Neural cell (in vitro differentiated cells): ENCODE measurements around the gene PRIM1. TPM values are rescaled to one million over a fixed set of nuclear protein-coding genes. Genes with fewer than 3 reads are reported as not detected.

Source experiments
- H2AFZ ChIP-seq: fragments of 200-600, 300-800 bp; sonication (generic), shearing (Covaris generic); 2 replicates; pipeline ENCODE4 v1.6.0; 2014; ENCODE audit warnings: low read depth, mild to moderate bottlenecking, antibody characterized with exemption, low read length, moderate library complexity
- H3F3A ChIP-seq: fragments of 200-600 bp; shearing (Covaris generic); 2 replicates; pipeline ENCODE4 v1.6.1; 2016; ENCODE audit warnings: mild to moderate bottlenecking, moderate library complexity, mixed read lengths, antibody characterized with exemption, low read length; ENCODE audit not compliant: insufficient read depth, poor library complexity, severe bottlenecking
- H3K27ac ChIP-seq: fragments of 200-600, 300-800 bp; sonication (generic), shearing (Covaris generic); 2 replicates; pipeline ENCODE4 v1.5.1; 2014; ENCODE audit warnings: mild to moderate bottlenecking, low read length, moderate library complexity
- H3K27me3 ChIP-seq: fragments of 300-800, 200-600 bp; sonication (generic), shearing (Covaris generic); 2 replicates; pipeline ENCODE4 v1.6.0; 2014; ENCODE audit warnings: mild to moderate bottlenecking, low read depth, low read length, moderate library complexity; ENCODE audit not compliant: insufficient read depth
- H3K36me3 ChIP-seq: fragments of 300-800, 200-600 bp; sonication (generic), shearing (Covaris generic); 2 replicates; pipeline ENCODE4 v1.5.1; 2014; ENCODE audit warnings: mild to moderate bottlenecking, antibody characterized with exemption, low read length, moderate library complexity; ENCODE audit not compliant: insufficient read depth
- H3K4me2 ChIP-seq: fragments of 300-800, 200-600 bp; sonication (generic), shearing (Covaris generic); 2 replicates; pipeline ENCODE4 v1.6.0; 2014; ENCODE audit warnings: mild to moderate bottlenecking, low read length
- H3K4me3 ChIP-seq: fragments of 300-800, 200-600 bp; sonication (generic), shearing (Covaris generic); 2 replicates; pipeline ENCODE4 v1.5.1; 2014; ENCODE audit warnings: mild to moderate bottlenecking, low read length, moderate library complexity
- H3K79me2 ChIP-seq: fragments of 200-600 bp; shearing (Covaris generic); replicated peaks from 2 replicates; pipeline ENCODE4 v1.6.0; 2014; ENCODE audit warnings: mild to moderate bottlenecking, low read length, moderate library complexity; ENCODE audit not compliant: insufficient read depth
- H3K9ac ChIP-seq: fragments of 300-800, 200-600 bp; sonication (generic), shearing (Covaris generic); 2 replicates; pipeline ENCODE4 v1.6.1; 2016; ENCODE audit warnings: mild to moderate bottlenecking, low read length, mixed read lengths
- H3K9me2 ChIP-seq: fragments of 200-600 bp; shearing (Covaris generic); 2 replicates; pipeline ENCODE4 v1.6.1; 2016; ENCODE audit warnings: mild to moderate bottlenecking, low read length, mixed read lengths; ENCODE audit not compliant: insufficient read depth
- H3K9me3 ChIP-seq: fragments of 200-600, 300-800 bp; sonication (generic), shearing (Covaris generic); 2 replicates; pipeline ENCODE4 v1.6.1; 2016; ENCODE audit warnings: mild to moderate bottlenecking, mixed run types, low read length, moderate library complexity, mixed read lengths
- H4K20me1 ChIP-seq: fragments of 200-600 bp; shearing (Covaris generic); 2 replicates; pipeline ENCODE4 v1.6.1; 2016; ENCODE audit warnings: mild to moderate bottlenecking, mixed run types; ENCODE audit not compliant: insufficient read depth
- EP300 ChIP-seq: fragments of 450-650 bp; conservative IDR thresholded peaks from 2 replicates; pipeline ENCODE4 v1.6.1; 2014; ENCODE audit warnings: antibody characterized with exemption, mild to moderate bottlenecking, moderate library complexity; ENCODE audit not compliant: poor library complexity, severe bottlenecking
- EZH2 ChIP-seq: fragments of 200-600, 300-800 bp; shearing (Covaris generic), sonication (generic); IDR thresholded peaks from 2 replicates; pipeline ENCODE4 v1.6.1; 2014; ENCODE audit warnings: antibody characterized with exemption, low read length, borderline replicate concordance, mild to moderate bottlenecking; ENCODE audit not compliant: insufficient read depth, poor library complexity, severe bottlenecking
- MXI1 ChIP-seq: fragments of 450-650 bp; conservative IDR thresholded peaks from 2 replicates; pipeline ENCODE4 v1.6.1; 2014; ENCODE audit warnings: antibody characterized with exemption, mild to moderate bottlenecking; ENCODE audit not compliant: poor library complexity, severe bottlenecking
- POLR2AphosphoS5 ChIP-seq: IDR thresholded peaks from 2 replicates; pipeline ENCODE4 v1.6.1; 2012
- RAD21 ChIP-seq: fragments of 450-650 bp; conservative IDR thresholded peaks from 2 replicates; pipeline ENCODE4 v1.6.1; 2014; ENCODE audit warnings: antibody characterized with exemption, mild to moderate bottlenecking, moderate library complexity
- SMC3 ChIP-seq: fragments of 450-650 bp; conservative IDR thresholded peaks from 2 replicates; pipeline ENCODE4 v1.6.1; 2014; ENCODE audit warnings: antibody characterized with exemption, mild to moderate bottlenecking, moderate library complexity; ENCODE audit not compliant: poor library complexity
- TAF1 ChIP-seq: IDR thresholded peaks from 2 replicates; pipeline ENCODE4 v1.6.1; 2012; ENCODE audit warnings: low read depth
- polyA plus RNA-seq: library from polyadenylated mRNA; depleted of rRNA; stranded (reverse); fragments of >200 nt; gene quantifications from 2 replicates; pipeline ENCODE4 v1.2.3, GENCODE V29; 2014
- TF ChIP-seq, protein P1 (sequence below): IDR thresholded peaks from 2 replicates; pipeline ENCODE4 v1.6.1; 2012; ENCODE audit warnings: borderline replicate concordance
- TF ChIP-seq, protein P2 (sequence below): fragments of 450-650 bp; IDR thresholded peaks from 2 replicates; pipeline ENCODE4 v1.5.1; 2014; ENCODE audit warnings: antibody characterized with exemption, mild to moderate bottlenecking, moderate library complexity; ENCODE audit not compliant: poor library complexity, severe bottlenecking

The PRIM1 gene
- polyA plus RNA-seq, 1 donor from 2014 or later = 36.1 TPM

DNA sequence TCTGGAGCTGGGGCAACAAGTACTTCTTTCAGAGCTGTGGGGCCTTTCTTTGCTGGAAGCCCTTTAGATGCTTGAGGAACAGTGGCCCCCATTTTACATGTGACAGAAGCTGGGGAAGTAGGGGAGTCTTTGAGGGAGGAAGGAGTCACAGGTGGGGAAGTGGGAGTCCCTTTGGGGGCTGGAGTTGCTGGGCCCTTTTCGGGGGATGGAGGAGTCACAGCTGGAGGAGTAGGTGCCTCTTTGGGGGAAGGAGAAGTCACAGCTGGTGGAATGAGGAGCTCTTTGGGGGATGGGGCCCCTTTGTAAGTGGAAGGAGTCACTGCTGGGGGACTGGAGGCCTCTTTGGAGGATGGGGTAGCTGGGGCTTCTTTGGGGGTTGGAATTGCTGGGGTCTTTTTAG is 35.7 kb downstream of the PRIM1 start:
- no peak overlapping the region for H3K4me3 ChIP-seq
- peaks cover 26% of the 10 kb centered on the region for H3K79me2 ChIP-seq
- H3F3A ChIP-seq = no peaks in the 10 kb centered on the region
- TF ChIP-seq, protein P1, sequence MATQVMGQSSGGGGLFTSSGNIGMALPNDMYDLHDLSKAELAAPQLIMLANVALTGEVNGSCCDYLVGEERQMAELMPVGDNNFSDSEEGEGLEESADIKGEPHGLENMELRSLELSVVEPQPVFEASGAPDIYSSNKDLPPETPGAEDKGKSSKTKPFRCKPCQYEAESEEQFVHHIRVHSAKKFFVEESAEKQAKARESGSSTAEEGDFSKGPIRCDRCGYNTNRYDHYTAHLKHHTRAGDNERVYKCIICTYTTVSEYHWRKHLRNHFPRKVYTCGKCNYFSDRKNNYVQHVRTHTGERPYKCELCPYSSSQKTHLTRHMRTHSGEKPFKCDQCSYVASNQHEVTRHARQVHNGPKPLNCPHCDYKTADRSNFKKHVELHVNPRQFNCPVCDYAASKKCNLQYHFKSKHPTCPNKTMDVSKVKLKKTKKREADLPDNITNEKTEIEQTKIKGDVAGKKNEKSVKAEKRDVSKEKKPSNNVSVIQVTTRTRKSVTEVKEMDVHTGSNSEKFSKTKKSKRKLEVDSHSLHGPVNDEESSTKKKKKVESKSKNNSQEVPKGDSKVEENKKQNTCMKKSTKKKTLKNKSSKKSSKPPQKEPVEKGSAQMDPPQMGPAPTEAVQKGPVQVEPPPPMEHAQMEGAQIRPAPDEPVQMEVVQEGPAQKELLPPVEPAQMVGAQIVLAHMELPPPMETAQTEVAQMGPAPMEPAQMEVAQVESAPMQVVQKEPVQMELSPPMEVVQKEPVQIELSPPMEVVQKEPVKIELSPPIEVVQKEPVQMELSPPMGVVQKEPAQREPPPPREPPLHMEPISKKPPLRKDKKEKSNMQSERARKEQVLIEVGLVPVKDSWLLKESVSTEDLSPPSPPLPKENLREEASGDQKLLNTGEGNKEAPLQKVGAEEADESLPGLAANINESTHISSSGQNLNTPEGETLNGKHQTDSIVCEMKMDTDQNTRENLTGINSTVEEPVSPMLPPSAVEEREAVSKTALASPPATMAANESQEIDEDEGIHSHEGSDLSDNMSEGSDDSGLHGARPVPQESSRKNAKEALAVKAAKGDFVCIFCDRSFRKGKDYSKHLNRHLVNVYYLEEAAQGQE = no peak
- TF ChIP-seq MXI1 (no peak), EP300 (no peak), EZH2 (no peak)
- H3K27me3 ChIP-seq = no peaks in the 10 kb centered on the region
- no peaks in the 10 kb centered on the region for H3K9me3 ChIP-seq
- no peak overlapping the region for H3K9ac ChIP-seq
- H3K9me2 ChIP-seq = no peaks in the 10 kb centered on the region
- no peak overlapping the region for H2AFZ ChIP-seq
- peaks cover 15% of the 10 kb centered on the region for H3K36me3 ChIP-seq
- no peak overlapping the region for H3K27ac ChIP-seq
- no peaks in the 10 kb centered on the region for H4K20me1 ChIP-seq
- H3K4me2 ChIP-seq = no peak overlapping the region

DNA sequence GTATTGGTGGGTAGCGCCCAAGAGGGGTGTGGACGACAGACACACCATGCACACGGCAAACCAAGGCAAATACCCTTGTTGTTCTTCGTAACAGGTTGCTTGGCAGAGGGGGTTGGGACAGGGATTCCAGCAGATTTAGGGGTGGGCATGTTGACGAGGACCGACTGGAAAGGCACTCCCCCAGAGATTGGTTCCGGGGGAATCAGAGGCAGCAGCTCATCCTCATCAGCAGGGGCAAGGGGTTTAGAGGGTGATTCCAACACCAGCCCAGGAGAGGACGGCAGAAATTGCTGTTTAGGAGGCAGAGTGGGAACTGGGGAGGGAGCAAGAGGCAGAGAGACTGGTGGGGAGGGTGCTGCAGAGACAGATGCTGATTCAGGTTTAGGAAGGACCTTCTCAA is 36.3 kb downstream of the PRIM1 start:
- Histone ChIP-seq H3K36me3 (peaks cover 15% of the 10 kb centered on the region), H3K9me2 (no peaks in the 10 kb centered on the region), H2AFZ (no peak overlapping the region), H3F3A (no peaks in the 10 kb centered on the region), H4K20me1 (no peaks in the 10 kb centered on the region), H3K4me3 (no peak overlapping the region), H3K27me3 (no peaks in the 10 kb centered on the region), H3K9me3 (no peaks in the 10 kb centered on the region), H3K27ac (no peak overlapping the region), H3K4me2 (no peak overlapping the region), H3K79me2 (peaks cover 20% of the 10 kb centered on the region), H3K9ac (no peak overlapping the region)
- TF ChIP-seq EP300 (no peak), TAF1 (no peak), SMC3 (no peak), MXI1 (no peak), EZH2 (no peak), RAD21 (no peak), POLR2AphosphoS5 (no peak)
- TF ChIP-seq, protein P2, sequence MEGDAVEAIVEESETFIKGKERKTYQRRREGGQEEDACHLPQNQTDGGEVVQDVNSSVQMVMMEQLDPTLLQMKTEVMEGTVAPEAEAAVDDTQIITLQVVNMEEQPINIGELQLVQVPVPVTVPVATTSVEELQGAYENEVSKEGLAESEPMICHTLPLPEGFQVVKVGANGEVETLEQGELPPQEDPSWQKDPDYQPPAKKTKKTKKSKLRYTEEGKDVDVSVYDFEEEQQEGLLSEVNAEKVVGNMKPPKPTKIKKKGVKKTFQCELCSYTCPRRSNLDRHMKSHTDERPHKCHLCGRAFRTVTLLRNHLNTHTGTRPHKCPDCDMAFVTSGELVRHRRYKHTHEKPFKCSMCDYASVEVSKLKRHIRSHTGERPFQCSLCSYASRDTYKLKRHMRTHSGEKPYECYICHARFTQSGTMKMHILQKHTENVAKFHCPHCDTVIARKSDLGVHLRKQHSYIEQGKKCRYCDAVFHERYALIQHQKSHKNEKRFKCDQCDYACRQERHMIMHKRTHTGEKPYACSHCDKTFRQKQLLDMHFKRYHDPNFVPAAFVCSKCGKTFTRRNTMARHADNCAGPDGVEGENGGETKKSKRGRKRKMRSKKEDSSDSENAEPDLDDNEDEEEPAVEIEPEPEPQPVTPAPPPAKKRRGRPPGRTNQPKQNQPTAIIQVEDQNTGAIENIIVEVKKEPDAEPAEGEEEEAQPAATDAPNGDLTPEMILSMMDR = no peak
- TF ChIP-seq, protein P1 = no peak
